LNCAP (cell line): ENCODE measurements around the gene SPIRE1.

Experiments used
- TF ChIP-seq, protein P1 (sequence below): fragments of 450-650 bp; IDR thresholded peaks from 2 replicates; pipeline ENCODE4 v1.5.1; 2017; ENCODE audit warnings: mild to moderate bottlenecking

Gene SPIRE1

DNA sequence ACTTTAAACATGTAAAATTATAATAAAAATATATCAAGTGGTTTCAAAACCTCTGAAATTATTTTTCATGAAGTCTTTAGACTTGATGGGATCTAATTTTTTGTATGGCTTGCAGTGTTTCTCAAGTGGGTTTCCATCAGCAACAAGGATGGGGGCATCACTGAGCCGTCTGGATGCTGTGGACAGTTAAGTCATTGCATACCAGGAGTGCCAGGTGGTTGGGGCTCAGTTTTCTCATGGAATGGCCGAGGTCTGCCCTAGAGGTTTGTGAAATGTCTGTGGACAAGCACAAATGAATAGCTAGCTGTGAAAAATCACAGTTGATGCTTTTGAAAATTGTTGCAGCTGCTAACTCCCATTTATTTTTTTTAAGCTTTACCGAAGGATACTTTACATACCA lies 248.4 kb downstream of the SPIRE1 start:
- TF ChIP-seq, protein P1, sequence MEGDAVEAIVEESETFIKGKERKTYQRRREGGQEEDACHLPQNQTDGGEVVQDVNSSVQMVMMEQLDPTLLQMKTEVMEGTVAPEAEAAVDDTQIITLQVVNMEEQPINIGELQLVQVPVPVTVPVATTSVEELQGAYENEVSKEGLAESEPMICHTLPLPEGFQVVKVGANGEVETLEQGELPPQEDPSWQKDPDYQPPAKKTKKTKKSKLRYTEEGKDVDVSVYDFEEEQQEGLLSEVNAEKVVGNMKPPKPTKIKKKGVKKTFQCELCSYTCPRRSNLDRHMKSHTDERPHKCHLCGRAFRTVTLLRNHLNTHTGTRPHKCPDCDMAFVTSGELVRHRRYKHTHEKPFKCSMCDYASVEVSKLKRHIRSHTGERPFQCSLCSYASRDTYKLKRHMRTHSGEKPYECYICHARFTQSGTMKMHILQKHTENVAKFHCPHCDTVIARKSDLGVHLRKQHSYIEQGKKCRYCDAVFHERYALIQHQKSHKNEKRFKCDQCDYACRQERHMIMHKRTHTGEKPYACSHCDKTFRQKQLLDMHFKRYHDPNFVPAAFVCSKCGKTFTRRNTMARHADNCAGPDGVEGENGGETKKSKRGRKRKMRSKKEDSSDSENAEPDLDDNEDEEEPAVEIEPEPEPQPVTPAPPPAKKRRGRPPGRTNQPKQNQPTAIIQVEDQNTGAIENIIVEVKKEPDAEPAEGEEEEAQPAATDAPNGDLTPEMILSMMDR = no peak

DNA sequence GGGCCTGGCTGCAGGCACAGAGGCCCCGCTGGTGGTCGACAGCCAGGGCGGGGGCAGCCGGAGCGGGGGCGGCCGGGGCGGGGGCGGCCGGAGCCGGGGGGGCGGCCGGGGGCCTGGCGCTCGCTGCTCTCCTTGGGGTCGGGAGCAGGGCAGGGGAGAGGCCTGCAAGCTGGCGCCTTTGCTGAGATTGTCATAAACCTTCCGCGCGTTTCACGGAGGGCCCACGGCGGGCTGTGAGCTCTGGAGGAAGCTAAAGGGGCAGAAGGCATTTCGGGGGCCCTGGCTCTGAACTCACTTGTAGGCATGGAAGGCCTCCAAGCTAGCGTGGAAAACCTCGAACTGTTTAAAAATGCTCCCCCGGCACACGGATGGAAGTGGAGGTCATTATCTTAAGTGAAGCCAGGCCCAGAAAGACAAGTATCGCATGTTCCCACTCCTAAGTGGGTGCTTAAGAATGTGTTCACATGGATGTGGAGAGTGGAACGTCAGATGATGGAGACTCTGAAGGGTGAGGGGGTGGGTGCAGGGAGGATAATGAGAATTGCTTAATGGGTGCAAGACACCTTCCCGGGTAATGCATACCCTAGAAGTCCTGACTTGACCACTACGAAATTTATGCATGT lies 249.5 kb downstream of the SPIRE1 start:
- TF ChIP-seq, protein P1 = no peak

DNA sequence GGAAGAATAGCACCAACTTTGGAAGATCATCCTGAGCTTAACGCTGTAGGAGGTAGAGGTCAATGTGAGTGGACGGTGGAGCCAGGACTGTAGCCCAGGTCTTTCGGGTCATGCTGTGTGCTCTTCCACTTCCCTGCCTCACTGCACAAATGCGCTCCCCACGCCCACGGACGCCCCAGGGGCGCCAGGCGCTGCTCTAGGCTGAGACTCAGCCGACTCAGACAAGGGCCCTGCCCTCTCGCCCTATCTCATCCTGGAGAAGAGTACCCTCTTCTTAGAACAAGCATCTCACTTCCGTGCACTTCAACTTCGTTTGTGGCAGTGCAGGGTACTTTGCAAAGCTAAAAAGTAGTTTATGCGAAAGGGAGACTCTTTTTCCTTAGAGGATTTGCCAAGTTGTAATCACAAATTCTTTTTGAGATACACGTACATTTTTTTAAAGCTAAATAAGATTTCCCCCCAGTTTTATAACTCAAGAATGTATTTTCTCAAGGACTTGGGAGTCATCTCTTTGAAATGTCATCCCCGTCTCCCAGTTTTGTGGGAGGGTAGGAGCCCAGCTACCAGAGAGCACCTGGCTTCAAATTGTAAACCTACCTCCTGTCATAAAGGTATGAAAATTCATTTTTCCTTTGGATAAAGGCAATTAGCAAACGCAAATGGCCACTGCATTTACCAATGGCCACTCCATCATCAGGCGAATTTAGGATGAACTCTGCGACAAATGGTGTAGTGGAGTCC lies 251.4 kb downstream of the SPIRE1 start:
- TF ChIP-seq, protein P1 = no peak

DNA sequence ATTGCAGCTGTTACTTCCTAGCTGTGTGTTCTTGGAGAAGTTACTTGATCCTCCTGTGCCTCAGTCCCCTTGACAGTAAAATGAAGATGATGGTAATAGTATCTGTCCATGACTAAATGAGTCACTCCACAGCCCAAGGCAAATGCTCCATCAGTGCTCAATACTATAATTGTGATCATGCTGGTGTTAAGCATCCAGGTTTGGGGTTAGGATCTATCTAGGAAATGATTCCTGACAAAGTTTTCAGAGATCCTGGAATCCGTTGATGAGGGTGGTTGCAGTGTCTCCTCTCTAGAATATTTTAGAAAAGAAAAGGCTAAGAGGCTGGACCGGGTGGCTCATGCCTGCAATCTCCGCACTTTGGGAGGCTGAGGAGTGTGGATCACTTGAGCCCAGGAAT lies 252.8 kb downstream of the SPIRE1 start:
- TF ChIP-seq, protein P1 = no peak

DNA sequence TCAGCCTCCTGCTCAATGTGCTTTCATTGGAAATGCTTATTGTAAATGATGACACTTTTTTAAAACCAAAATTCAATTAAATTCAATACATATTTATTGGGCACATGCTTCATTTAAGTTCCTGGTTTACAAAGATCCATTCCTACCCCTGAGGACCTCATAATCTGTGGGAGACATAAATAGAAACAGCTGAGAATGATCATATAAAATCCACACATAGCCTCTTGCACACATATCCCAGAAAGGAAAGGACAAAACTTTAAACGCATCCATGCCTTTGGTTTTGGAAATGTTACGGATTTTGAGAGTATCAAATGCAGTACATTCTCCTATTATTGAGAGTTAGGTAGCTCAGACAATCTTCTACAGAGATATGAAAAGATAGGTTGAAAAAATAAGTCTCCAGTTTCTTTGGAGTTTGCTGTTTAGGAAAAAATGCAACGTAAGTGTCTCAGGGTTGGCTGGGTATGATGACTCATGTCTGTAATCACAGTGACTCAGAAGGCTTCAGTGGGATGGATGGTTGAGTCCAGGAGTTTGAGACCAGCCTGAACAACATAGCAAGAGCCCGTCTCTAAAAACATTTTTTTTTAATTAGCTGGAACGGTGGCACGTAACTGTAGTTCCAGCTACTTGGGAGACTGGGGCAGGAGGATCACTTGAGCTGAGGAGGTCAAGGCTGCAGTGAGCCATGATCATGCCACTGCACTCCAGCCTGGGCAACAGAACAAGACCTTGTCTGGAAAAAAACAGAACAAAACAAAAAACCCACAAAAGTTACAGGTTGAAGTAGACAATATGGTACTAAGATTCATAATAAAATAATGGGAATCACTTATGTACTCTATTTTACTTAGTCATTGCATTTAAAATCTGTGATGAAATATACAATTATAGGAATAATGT lies 254.1 kb downstream of the SPIRE1 start:
- TF ChIP-seq, protein P1 = no peak

DNA sequence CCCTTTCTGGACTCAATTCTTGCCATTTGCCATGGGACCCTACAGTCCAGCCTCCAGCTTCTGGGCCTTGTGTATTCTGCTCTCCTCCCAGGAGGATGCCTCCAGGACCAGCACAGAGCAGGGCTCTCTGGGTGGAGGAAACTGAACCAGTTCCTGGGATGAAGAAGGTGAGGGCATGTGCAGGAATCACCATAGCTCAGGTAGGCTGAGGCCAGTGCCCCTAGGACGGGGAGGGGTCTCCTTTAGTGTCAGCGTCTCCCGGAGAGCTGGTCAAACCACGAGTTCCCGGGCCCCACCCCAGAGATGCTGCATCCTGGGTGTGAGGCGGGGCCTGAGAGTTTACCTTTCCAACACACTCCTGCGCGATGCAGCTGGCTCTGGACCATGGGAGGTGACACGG lies 256.0 kb downstream of the SPIRE1 start:
- TF ChIP-seq, protein P1 = no peak

DNA sequence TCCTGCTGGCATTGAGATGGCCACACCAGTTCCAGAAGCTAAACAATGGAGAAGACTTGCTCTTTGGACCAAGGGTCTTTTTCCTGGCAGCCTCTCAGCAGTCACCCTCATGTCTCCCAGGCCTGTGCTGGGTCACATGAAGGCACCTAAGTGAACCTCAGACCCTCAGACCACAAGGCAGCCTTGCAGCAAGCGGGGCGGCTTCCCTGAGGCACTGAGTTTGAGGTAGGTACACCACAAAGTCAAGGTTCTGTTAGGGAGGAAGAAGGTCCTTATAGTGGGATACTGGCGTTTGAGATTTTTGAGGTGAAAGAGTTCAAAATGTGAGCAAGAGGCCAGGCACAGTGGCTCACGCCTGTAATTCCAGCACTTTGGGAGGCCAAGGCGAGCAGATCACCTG lies 258.7 kb downstream of the SPIRE1 start:
- TF ChIP-seq, protein P1 = no peak
